Measurements from ENCODE around the gene SIX3. TPM values are rescaled to one million over a fixed set of nuclear protein-coding genes. Genes with fewer than 3 reads are reported as not detected.
A peak's percentile ranks its signal among the peaks of the same experiment; 100 is the strongest.

SIX3 gene
- total RNA-seq, 1 experiment from 2014 or later, result not detected

GRCh38 chr2:44942304-44943030 is 965 bp downstream of the SIX3 start:
- no peaks in the 10 kb centered on the region for H3K9me3 ChIP-seq (replicated peaks)
- DNase-seq (ENCODE audit: low read depth in 1 of 2, low spot score in 2 of 2), result no peak
- H3K4me3 ChIP-seq, result peak overlapping the region; percentile 31; the same call in 1 of the 2 replicates
- H3K27me3 ChIP-seq (replicated peaks), result peaks cover 30% of the 10 kb centered on the region
- peaks cover 19% of the 10 kb centered on the region for H3K4me1 ChIP-seq (replicated peaks)
- H3K27ac ChIP-seq, result no peak overlapping the region
- H3K36me3 ChIP-seq, result no peaks in the 10 kb centered on the region

GRCh38 chr2:44943031-44943692 is 1.7 kb downstream of the SIX3 start:
- no peak overlapping the region for H3K4me3 ChIP-seq
- H3K27me3 ChIP-seq (replicated peaks), result peaks cover 24% of the 10 kb centered on the region
- H3K36me3 ChIP-seq, result no peaks in the 10 kb centered on the region
- no peak for DNase-seq (ENCODE audit: low read depth in 1 of 2, low spot score in 2 of 2)
- H3K9me3 ChIP-seq (replicated peaks), result no peaks in the 10 kb centered on the region
- no peak overlapping the region for H3K27ac ChIP-seq
- H3K4me1 ChIP-seq (replicated peaks), result peaks cover 15% of the 10 kb centered on the region

GRCh38 chr2:44943693-44944101 is 2.2 kb downstream of the SIX3 start:
- Histone ChIP-seq H3K27me3 (replicated peaks) (peaks cover 19% of the 10 kb centered on the region), H3K4me3 (no peak overlapping the region), H3K9me3 (replicated peaks) (no peaks in the 10 kb centered on the region), H3K36me3 (no peaks in the 10 kb centered on the region), H3K4me1 (replicated peaks) (peaks cover 12% of the 10 kb centered on the region), H3K27ac (no peak overlapping the region)
- no peak for DNase-seq (ENCODE audit: low read depth in 1 of 2, low spot score in 2 of 2)

- Histone ChIP-seq H3K4me3 (no peak overlapping the region), H3K27ac (no peak overlapping the region), H3K4me1 (replicated peaks) (peaks cover 9% of the 10 kb centered on the region), H3K9me3 (replicated peaks) (no peaks in the 10 kb centered on the region), H3K36me3 (no peaks in the 10 kb centered on the region), H3K27me3 (replicated peaks) (peaks cover 15% of the 10 kb centered on the region)
- no peak for DNase-seq (ENCODE audit: low read depth in 1 of 2, low spot score in 2 of 2)
Measured at GRCh38 chr2:44944102-44944951, 2.8 kb downstream of the SIX3 start.

GRCh38 chr2:44944952-44945612 is 3.6 kb downstream of the SIX3 start:
- Histone ChIP-seq H3K27me3 (replicated peaks) (peaks cover 9% of the 10 kb centered on the region; the same call in 1 of the 2 replicates), H3K36me3 (no peaks in the 10 kb centered on the region), H3K27ac (no peak overlapping the region), H3K9me3 (replicated peaks) (no peaks in the 10 kb centered on the region), H3K4me3 (no peak overlapping the region), H3K4me1 (replicated peaks) (peaks cover 9% of the 10 kb centered on the region)
- DNase-seq (ENCODE audit: low read depth in 1 of 2, low spot score in 2 of 2), result no peak

- DNase-seq (ENCODE audit: low read depth in 1 of 2, low spot score in 2 of 2), result no peak
- no peaks in the 10 kb centered on the region for H3K36me3 ChIP-seq
- no peak overlapping the region for H3K27ac ChIP-seq
- H3K4me1 ChIP-seq (replicated peaks), result peaks cover 9% of the 10 kb centered on the region
- H3K4me3 ChIP-seq, result no peak overlapping the region
- no peaks in the 10 kb centered on the region for H3K9me3 ChIP-seq (replicated peaks)
- H3K27me3 ChIP-seq (replicated peaks), result peaks cover 9% of the 10 kb centered on the region; the same call in 1 of the 2 replicates
Measured at GRCh38 chr2:44945676-44946371, 4.3 kb downstream of the SIX3 start.

GRCh38 chr2:44946372-44947027 is 5.0 kb downstream of the SIX3 start:
- Histone ChIP-seq H3K27me3 (replicated peaks) (0 out of 2 replicates have a peak, but pooled peaks cover 6% of the 10 kb centered on the region), H3K4me1 (replicated peaks) (peaks cover 8% of the 10 kb centered on the region), H3K36me3 (no peaks in the 10 kb centered on the region), H3K4me3 (no peak overlapping the region), H3K27ac (no peak overlapping the region), H3K9me3 (replicated peaks) (no peaks in the 10 kb centered on the region)
- DNase-seq (ENCODE audit: low read depth in 1 of 2, low spot score in 2 of 2), result no peak

- H3K27me3 ChIP-seq (replicated peaks), result 0 out of 2 replicates have a peak, but pooled peaks cover 2% of the 10 kb centered on the region
- H3K9me3 ChIP-seq (replicated peaks), result no peaks in the 10 kb centered on the region
- H3K27ac ChIP-seq, result no peak overlapping the region
- DNase-seq (ENCODE audit: low read depth in 1 of 2, low spot score in 2 of 2), result no peak
- H3K4me3 ChIP-seq, result no peak overlapping the region
- peaks cover 3% of the 10 kb centered on the region for H3K4me1 ChIP-seq (replicated peaks)
- H3K36me3 ChIP-seq, result no peaks in the 10 kb centered on the region
Measured at GRCh38 chr2:44947028-44947375, 5.5 kb downstream of the SIX3 start.

GRCh38 chr2:44948565-44949328 is 7.2 kb downstream of the SIX3 start:
- Histone ChIP-seq H3K4me1 (replicated peaks) (no peaks in the 10 kb centered on the region), H3K4me3 (no peak overlapping the region), H3K27me3 (replicated peaks) (no peaks in the 10 kb centered on the region), H3K27ac (no peak overlapping the region), H3K36me3 (no peaks in the 10 kb centered on the region), H3K9me3 (replicated peaks) (no peaks in the 10 kb centered on the region)
- no peak for DNase-seq (ENCODE audit: low read depth in 1 of 2, low spot score in 2 of 2)

- no peaks in the 10 kb centered on the region for H3K9me3 ChIP-seq (replicated peaks)
- DNase-seq (ENCODE audit: low read depth in 1 of 2, low spot score in 2 of 2), result no peak
- H3K4me3 ChIP-seq, result no peak overlapping the region
- H3K4me1 ChIP-seq (replicated peaks), result no peaks in the 10 kb centered on the region
- H3K36me3 ChIP-seq, result no peaks in the 10 kb centered on the region
- no peaks in the 10 kb centered on the region for H3K27me3 ChIP-seq (replicated peaks)
- H3K27ac ChIP-seq, result no peak overlapping the region
Measured at GRCh38 chr2:44949329-44950151, 8.0 kb downstream of the SIX3 start.

GRCh38 chr2:44950646-44951045 is 9.1 kb downstream of the SIX3 start:
- Histone ChIP-seq H3K27me3 (replicated peaks) (no peaks in the 10 kb centered on the region), H3K9me3 (replicated peaks) (no peaks in the 10 kb centered on the region), H3K4me3 (no peak overlapping the region), H3K4me1 (replicated peaks) (peaks cover 5% of the 10 kb centered on the region), H3K36me3 (no peaks in the 10 kb centered on the region), H3K27ac (no peak overlapping the region)
- no peak for DNase-seq (ENCODE audit: low read depth in 1 of 2, low spot score in 2 of 2)
